ENCODE measurements around the gene DAAM1.
A peak's percentile ranks its signal among the peaks of the same experiment; 100 is the strongest.

The DAAM1 gene

GRCh38 chr14:59318908-59319307 lies 130.4 kb downstream of the DAAM1 start:
- DNase-seq: no peak

DNA sequence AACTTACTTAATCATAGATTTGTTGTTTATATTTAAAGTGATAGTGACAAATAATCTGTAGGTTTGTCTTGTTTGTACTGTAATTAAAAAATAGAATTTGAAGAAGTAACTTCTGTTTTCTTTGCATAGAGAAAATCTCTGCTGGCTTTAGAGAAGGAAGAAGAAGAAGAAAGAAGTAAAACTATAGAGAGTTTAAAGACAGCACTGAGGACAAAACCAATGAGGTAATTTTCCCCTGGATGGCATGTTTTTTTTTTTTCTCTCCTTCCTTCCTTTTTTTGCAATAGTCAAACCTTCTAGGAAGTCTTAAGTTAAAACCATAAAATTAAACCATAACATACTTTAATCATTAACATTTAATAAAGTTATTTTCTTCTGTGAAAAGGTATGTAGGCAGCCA lies 131.9 kb downstream of the DAAM1 start:
- no peak for DNase-seq

DNA sequence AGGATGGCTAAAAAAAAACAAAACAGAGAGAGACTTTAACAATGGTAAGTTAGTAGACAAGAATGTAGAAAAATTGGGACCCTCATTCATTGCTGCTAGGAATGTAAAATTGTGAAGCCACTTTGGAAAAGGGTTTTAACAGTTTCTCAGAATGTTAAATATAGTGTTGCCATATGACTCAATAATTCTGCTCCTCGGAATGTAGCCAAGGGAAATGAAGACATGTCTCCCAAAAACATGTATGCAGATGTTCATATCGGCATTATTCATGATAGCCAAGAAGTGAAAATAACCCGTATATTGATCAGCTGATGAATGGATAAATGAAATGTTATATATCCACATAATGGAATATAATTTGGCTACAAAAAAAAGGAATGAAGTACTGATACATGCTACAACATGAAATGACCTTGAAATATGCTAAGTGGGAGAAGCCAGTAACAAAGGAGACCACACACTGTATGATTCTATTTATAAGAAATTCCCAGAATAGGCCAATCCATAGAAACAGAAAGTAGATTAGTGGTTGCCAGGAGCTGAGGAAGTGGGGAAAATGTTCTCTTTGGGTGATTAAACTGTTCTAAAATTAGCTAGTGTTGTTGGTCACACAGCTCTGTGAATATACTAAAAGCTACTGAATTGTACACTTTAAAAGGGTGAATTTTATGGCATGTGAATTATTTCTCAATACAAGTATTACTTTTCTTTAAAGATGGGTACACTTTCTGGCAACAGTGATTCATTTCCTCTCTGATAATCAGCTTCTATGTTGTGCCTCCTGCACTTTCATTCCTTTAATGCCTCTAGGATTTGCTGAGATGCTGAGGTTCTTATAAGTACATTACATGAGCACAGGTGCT lies 132.5 kb downstream of the DAAM1 start:
- no peak for DNase-seq

- DNase-seq: no peak
Observed at GRCh38 chr14:59321626-59321949, 133.1 kb downstream of the DAAM1 start.

DNA sequence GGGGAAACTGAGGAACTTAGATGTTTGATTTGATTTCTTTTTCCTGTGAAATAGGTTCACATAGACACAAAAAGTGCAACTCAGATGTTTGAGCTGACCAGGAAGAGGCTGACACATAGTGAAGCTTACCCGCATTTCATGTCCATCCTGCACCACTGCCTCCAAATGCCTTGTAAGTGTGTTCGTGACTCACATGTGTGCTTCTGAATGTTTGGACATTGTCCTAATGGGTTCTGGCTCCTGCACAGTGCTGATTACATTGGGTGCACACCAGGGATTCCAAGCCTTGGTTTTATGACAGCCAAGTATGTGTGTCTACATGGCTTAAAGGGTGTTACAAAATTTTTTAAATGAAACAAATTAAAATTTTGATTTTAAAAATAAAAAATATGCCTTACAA lies 137.4 kb downstream of the DAAM1 start:
- no peak for DNase-seq

GRCh38 chr14:59328454-59328853 lies 140.0 kb downstream of the DAAM1 start:
- no peak for DNase-seq

GRCh38 chr14:59330455-59330854 lies 142.0 kb downstream of the DAAM1 start:
- DNase-seq: no peak

- no peak for DNase-seq
Observed at GRCh38 chr14:59331217-59331616, 142.8 kb downstream of the DAAM1 start.

DNA sequence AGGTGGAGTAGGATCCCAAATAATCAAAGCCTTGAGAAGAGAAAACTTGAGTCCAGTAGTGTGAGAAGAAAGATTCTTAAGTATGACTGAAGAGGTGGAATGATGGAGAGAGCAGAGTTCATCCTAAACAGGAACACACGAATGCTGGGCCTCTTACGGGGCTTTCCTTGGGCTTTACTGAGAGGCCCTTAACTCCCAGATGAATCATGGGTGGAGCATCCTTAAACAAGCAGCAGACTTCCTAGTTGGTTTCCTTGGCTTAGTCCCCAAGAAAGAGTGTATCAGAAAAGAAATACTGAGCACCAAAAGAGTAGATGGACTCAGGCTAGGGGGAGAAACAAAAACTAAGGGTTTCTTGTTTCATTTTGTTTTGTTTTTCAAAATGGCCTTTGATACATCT lies 144.3 kb downstream of the DAAM1 start:
- DNase-seq: no peak

- DNase-seq: no peak
Observed at GRCh38 chr14:59333235-59333634, 144.8 kb downstream of the DAAM1 start.

DNA sequence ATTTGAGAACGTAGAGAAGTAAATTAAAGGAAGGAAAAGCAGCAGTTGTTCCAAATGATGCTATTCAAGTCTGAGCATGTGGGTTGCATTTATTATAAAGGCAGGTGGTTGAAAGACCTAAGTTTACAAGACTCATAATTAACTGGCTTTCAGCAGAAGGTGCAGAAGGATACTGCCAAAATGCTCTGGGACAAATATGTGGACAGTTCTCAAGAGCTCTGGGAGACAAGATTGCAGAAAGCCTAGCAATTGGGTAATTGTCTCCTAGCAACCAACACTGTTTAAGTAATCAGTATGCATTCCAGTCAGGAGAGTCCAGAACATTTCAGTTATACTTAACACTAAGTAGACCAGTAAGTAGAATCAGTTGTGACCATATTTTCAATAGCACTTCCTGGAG lies 145.2 kb downstream of the DAAM1 start:
- DNase-seq: peak; percentile 59

GRCh38 chr14:59334253-59334652 lies 145.8 kb downstream of the DAAM1 start:
- DNase-seq: no peak

GRCh38 chr14:59336098-59336497 lies 147.6 kb downstream of the DAAM1 start:
- no peak for DNase-seq

DNA sequence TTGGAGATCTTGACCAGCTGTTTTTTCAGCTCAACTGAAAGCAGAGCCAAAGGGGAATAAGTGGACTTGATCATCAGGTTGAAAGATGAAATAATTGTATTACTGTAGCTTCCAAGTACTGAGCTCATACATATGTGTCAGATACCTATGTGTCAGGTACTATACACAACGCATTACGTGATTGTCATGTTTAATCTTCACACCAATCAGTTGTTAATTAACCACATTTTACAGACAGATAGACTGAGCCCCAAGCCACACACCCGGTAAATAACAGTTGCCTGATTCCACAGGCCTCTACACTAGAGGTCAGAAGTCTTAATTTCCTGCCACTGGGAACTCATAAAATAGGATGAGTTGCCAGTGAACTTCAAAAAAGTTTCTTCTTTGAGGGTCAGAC lies 148.2 kb downstream of the DAAM1 start:
- DNase-seq: no peak

DNA sequence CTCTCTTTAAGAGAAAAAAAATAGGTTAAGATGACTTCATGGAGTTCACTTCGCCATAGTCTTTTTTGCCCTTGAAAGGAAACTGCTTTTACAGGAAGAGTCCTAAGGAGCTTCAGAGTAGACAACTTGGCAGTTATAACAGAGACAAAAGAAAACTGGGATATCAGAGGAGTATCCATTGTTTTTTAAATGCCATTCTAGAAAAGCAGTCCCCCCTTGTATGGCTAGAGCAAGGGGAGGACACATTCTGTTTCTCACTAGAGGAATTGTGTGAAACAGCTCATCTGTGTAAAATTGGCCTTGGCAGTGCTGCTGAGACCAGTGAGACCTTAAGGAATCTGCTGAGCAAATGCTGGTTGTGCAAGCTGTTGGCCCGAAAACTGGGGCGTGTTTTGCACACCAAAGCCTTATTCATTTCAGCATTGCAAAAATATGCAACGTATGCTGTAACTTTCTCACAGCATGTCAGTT lies 148.7 kb downstream of the DAAM1 start:
- peak; percentile 71 for DNase-seq

DNA sequence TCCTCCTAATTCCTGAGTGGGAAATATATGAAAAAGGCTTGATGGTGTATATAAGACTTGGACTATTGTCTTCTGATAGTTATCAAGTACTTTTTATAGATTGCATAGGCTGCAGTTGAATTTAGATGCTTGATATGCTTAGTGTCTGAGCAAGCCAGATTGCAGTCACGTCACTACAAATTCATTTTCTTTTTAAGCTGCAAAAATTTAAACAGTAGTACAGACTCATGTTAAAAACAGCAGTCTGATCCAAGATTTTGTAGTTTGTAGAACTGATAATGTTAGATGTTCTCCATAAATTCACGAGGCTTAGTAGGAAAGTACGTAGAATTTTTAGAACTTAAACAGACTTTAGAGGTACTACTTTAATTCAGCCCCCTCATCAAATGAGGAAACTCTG lies 150.3 kb downstream of the DAAM1 start:
- no peak for DNase-seq

- no peak for DNase-seq
Observed at GRCh38 chr14:59339524-59340330, 151.3 kb downstream of the DAAM1 start.

- DNase-seq: no peak
Observed at GRCh38 chr14:59341858-59342477, 153.5 kb downstream of the DAAM1 start.

- no peak for DNase-seq
Observed at GRCh38 chr14:59342516-59343484, 154.3 kb downstream of the DAAM1 start.

GRCh38 chr14:59343585-59343984 lies 155.1 kb downstream of the DAAM1 start:
- DNase-seq: no peak

GRCh38 chr14:59344016-59344415 lies 155.5 kb downstream of the DAAM1 start:
- DNase-seq: no peak

GRCh38 chr14:59344691-59345455 lies 156.4 kb downstream of the DAAM1 start:
- no peak for DNase-seq

All from right hindlimb (tissue), 1 donor.